B cell (primary cell): ENCODE measurements around the gene PRAC2. TPM values are rescaled to one million over a fixed set of nuclear protein-coding genes. Genes with fewer than 3 reads are reported as not detected.

Experiments used
- ATAC-seq: fragments of 200-7000 bp; cut with Tn5 transposase; one replicate; pipeline ENCODE4 v1.10.0; 2021; ENCODE audit warnings: low read depth, mild to moderate bottlenecking, moderate number of reproducible peaks, moderate library complexity
- CTCF ChIA-PET: fragments of 350-600 bp; sonication (Branson Sonifier 250); formaldehyde crosslinking; loops from one replicate; lab custom pipeline; 2021; ENCODE audit warnings: antibody characterized with exemption, inconsistent platforms; lab: Charles Lee
- POLR2A ChIA-PET: fragments of 350-600 bp; sonication (Branson Sonifier 250); formaldehyde crosslinking; loops from one replicate; lab custom pipeline; 2021; ENCODE audit warnings: antibody characterized with exemption; lab: Charles Lee
- DNase-seq: peaks from one replicate; pipeline ENCODE4 v3.0.0; 2013
- H2AFZ ChIP-seq: 2 replicates; pipeline ENCODE4 v1.6.1; 2012; ENCODE audit warnings: mild to moderate bottlenecking, low read depth, low read length; ENCODE audit not compliant: insufficient read depth, poor library complexity, severe bottlenecking
- H3K27ac ChIP-seq, 2 donors: 1 replicate in 1 of 2; 2 replicates in 1 of 2; pipeline ENCODE4 v1.5.1; 2012 to 2013; ENCODE audit warnings: low read length in 2 of 2, mild to moderate bottlenecking in 2 of 2, moderate library complexity in 1 of 2
- H3K27me3 ChIP-seq, 4 experiments: fragments of 200-600 bp in 1 of 4; sonication (generic) in 1 of 4; replicated peaks in 1 of 4; 1 replicate in 2 of 4; 2 replicates in 2 of 4; pipeline versions ENCODE4 v1.6.1 to v1.7.0; 2013 to 2016; ENCODE audit warnings: low read length in 3 of 4, mild to moderate bottlenecking in 2 of 4, mixed read lengths in 1 of 4, moderate library complexity in 1 of 4; ENCODE audit not compliant: insufficient read depth in 4 of 4, control insufficient read depth in 3 of 4; ENCODE audit errors: control extremely low read depth in 1 of 4
- H3K36me3 ChIP-seq, 2 experiments: replicated peaks in 1 of 2; 1 replicate in 1 of 2; 2 replicates in 1 of 2; pipeline versions ENCODE4 v1.6.1 to v1.7.1; 2013; ENCODE audit warnings: low read length in 1 of 2; ENCODE audit not compliant: insufficient read depth in 2 of 2, control insufficient read depth in 1 of 2; ENCODE audit errors: control extremely low read depth in 1 of 2, extremely low read depth in 1 of 2
- H3K4me1 ChIP-seq, 2 donors: fragments of 200-600 bp in 1 of 2; sonication (generic) in 1 of 2; 1 replicate in 1 of 2; 2 replicates in 1 of 2; pipeline versions ENCODE4 v1.5.1 to v1.6.1; 2013 to 2017; ENCODE audit warnings: low read length in 2 of 2; ENCODE audit not compliant: control insufficient read depth in 2 of 2, insufficient read depth in 2 of 2
- H3K4me2 ChIP-seq: replicated peaks from 2 replicates; pipeline ENCODE3; 2012; ENCODE audit warnings: mild to moderate bottlenecking, low read depth, low read length; ENCODE audit not compliant: poor library complexity, severe bottlenecking
- H3K4me3 ChIP-seq, 5 experiments: fragments of 200-600 bp in 1 of 5; sonication (generic) in 1 of 5; 1 replicate in 3 of 5; 2 replicates in 2 of 5; pipeline versions ENCODE4 v1.5.1 to v1.7.0; 2011 to 2016; ENCODE audit warnings: low read length in 4 of 5, mild to moderate bottlenecking in 4 of 5, low read depth in 2 of 5, control low read depth in 1 of 5, moderate library complexity in 1 of 5; ENCODE audit not compliant: insufficient read depth in 1 of 5; ENCODE audit errors: control extremely low read depth in 1 of 5, extremely low read depth in 1 of 5
- H3K79me2 ChIP-seq: fragments of 200-600 bp; sonication (generic); one replicate; pipeline ENCODE4 v1.6.0; 2016; ENCODE audit warnings: low read length; ENCODE audit not compliant: control insufficient read depth, insufficient read depth
- H3K9ac ChIP-seq: fragments of 200-600 bp; sonication (generic); 2 replicates; pipeline ENCODE4 v1.6.1; 2017; ENCODE audit warnings: mild to moderate bottlenecking, low read length, moderate library complexity
- H3K9me3 ChIP-seq, 3 donors: one replicate each; pipeline versions ENCODE4 v1.6.1 to v1.7.1; 2013; ENCODE audit warnings: low read length in 2 of 3; ENCODE audit not compliant: control insufficient read depth in 2 of 3, insufficient read depth in 1 of 3; ENCODE audit errors: control extremely low read depth in 1 of 3
- H4K20me1 ChIP-seq: 2 replicates; pipeline ENCODE4 v1.6.0; 2012; ENCODE audit warnings: mild to moderate bottlenecking, low read length; ENCODE audit not compliant: insufficient read depth, control insufficient read depth, poor library complexity, severe bottlenecking
- H3K27ac Mint-ChIP-seq: one replicate; pipeline ENCODE4 v1.8.0; 2021; ENCODE audit warnings: mixed read lengths
- H3K27me3 Mint-ChIP-seq: one replicate; pipeline ENCODE4 v1.8.0; 2021; ENCODE audit warnings: mixed read lengths
- H3K4me1 Mint-ChIP-seq: one replicate; pipeline ENCODE4 v1.8.0; 2021; ENCODE audit warnings: mixed read lengths
- H3K4me3 Mint-ChIP-seq: one replicate; pipeline ENCODE4 v1.8.0; 2021; ENCODE audit warnings: mixed read lengths
- H3K9me3 Mint-ChIP-seq: one replicate; pipeline ENCODE4 v1.8.0; 2022; ENCODE audit warnings: mixed read lengths; ENCODE audit not compliant: insufficient read depth
- CTCF ChIP-seq: fragments of 200-600 bp; IDR thresholded peaks from one replicate; pipeline ENCODE4 v1.8.0; 2022; ENCODE audit warnings: antibody characterized with exemption, mild to moderate bottlenecking
- EZH2 ChIP-seq: IDR thresholded peaks from 2 replicates; pipeline ENCODE4 v1.6.1; 2012; ENCODE audit warnings: borderline replicate concordance, low read depth, mild to moderate bottlenecking, moderate library complexity, low read length; ENCODE audit not compliant: insufficient read depth, poor library complexity, severe bottlenecking
- WGBS: methylation state at CpG from one replicate; pipeline ENCODE4 v1.1.5; 2013; ENCODE audit warnings: missing lambda C conversion rate; ENCODE audit not compliant: insufficient coverage; 5-methylcytosine and 5-hydroxymethylcytosine counted together
- intact Hi-C: fragments of 100-400 bp; cut with micrococcal nuclease; formaldehyde crosslinking; loops from one replicate; pipeline ENCODE4 v1.10.0; 2022
- polyA plus RNA-seq: library from polyadenylated mRNA; depleted of rRNA; stranded (reverse); fragments of >200 nt; gene quantifications from 2 replicates; pipeline ENCODE4 v1.2.3, GENCODE V29; 2012
- small RNA-seq: library from RNA; depleted of rRNA; stranded (forward); fragments of <200 nt; gene quantifications from one replicate; pipeline ENCODE3, GENCODE V24; 2012; ENCODE audit warnings: low replicate concordance, low read depth; ENCODE audit not compliant: insufficient read length
- total RNA-seq, 2 donors: library from RNA; stranded (reverse); fragments of 120-200 nt in 1 of 2; gene quantifications; 1 replicate in 1 of 2; 2 replicates in 1 of 2; pipeline versions ENCODE4 v1.2.3 to v1.2.4, GENCODE V29; 2013 to 2022

PRAC2 gene
- total and polyA plus RNA-seq, 2 donors (not counting 1 experiment from before 2014, with no cell fraction given), result not detected

- no peak overlapping the region for H2AFZ ChIP-seq
- ATAC-seq (no peak), DNase-seq (no peak)
- 3% methylated on average over 3 of the region's 3 CpGs for WGBS
- intact Hi-C loops, result no loop called here
- Mint-ChIP-seq H3K4me1 (no peaks in the 10 kb centered on the region), H3K9me3 (peaks cover 3% of the 10 kb centered on the region), H3K27me3 (peaks cover 40% of the 10 kb centered on the region), H3K27ac (no peak overlapping the region), H3K4me3 (no peak overlapping the region)
- H4K20me1 ChIP-seq, result no peaks in the 10 kb centered on the region
- no peaks in the 10 kb centered on the region for H3K36me3 ChIP-seq
- H3K4me2 ChIP-seq, result no peak overlapping the region
- no peak for TF ChIP-seq EZH2
- POLR2A ChIA-PET, result no interaction called here
- no peaks in the 10 kb centered on the region for H3K79me2 ChIP-seq
- CTCF ChIA-PET, result no interaction called here
- no peak overlapping the region for H3K9ac ChIP-seq
- H3K9me3 ChIP-seq, result no peaks in the 10 kb centered on the region
- no peaks in the 10 kb centered on the region for H3K4me1 ChIP-seq
- H3K27ac ChIP-seq, result no peak overlapping the region
- no peak overlapping the region for H3K4me3 ChIP-seq
- peaks cover 0 to 8% (median 3%) of the 10 kb centered on the region in 4 experiments for H3K27me3 ChIP-seq
Measured at GRCh38 chr17:48770954-48771353, 48.0 kb downstream of the PRAC2 start.

GRCh38 chr17:48773245-48773644 is 50.3 kb downstream of the PRAC2 start:
- Mint-ChIP-seq H3K4me3 (no peak overlapping the region), H3K9me3 (peaks cover 3% of the 10 kb centered on the region), H3K4me1 (no peaks in the 10 kb centered on the region), H3K27ac (no peak overlapping the region), H3K27me3 (peaks cover 35% of the 10 kb centered on the region)
- no peak overlapping the region for H3K4me2 ChIP-seq
- TF ChIP-seq CTCF (no peak), EZH2 (no peak)
- ChIA-PET POLR2A (no interaction called here), CTCF (no interaction called here)
- ATAC-seq, result no peak
- H3K79me2 ChIP-seq, result no peaks in the 10 kb centered on the region
- H3K4me1 ChIP-seq, result no peaks in the 10 kb centered on the region
- H3K27me3 ChIP-seq, result peaks cover 0 to 8% (median 3%) of the 10 kb centered on the region in 4 experiments
- no peak overlapping the region for H2AFZ ChIP-seq
- intact Hi-C loops, result no loop called here
- H3K4me3 ChIP-seq, result no peak overlapping the region
- no peak overlapping the region for H3K9ac ChIP-seq
- WGBS, result 90% methylated on average over 2 of the region's 3 CpGs
- H3K27ac ChIP-seq, result no peak overlapping the region
- no peaks in the 10 kb centered on the region for H3K9me3 ChIP-seq
- H3K36me3 ChIP-seq, result no peaks in the 10 kb centered on the region
- no peak for DNase-seq
- H4K20me1 ChIP-seq, result no peaks in the 10 kb centered on the region

Small RNAs within 50 kb of the gene (small RNA-seq; reads per million reads assigned to genes)
- gene AC091179.2 (not detected), gene COX6B1P2 (not detected), gene MIR3185 (not detected), gene RF02132 (not detected), gene RF02133 (not detected), gene RN7SL125P (not detected)

Other genes with a start within 250 kb of the PRAC2 start
- gene HOXB1, start 192.2 kb upstream of the PRAC2 start, total RNA-seq, result not detected in 2 replicates
- not detected in 2 replicates for gene HOXB1, start 192.2 kb upstream of the PRAC2 start, polyA plus RNA-seq
- gene HOXB2, start 178.1 kb upstream of the PRAC2 start, total RNA-seq, result 6.1 and 8.1 TPM in 2 replicates
- gene HOXB2, start 178.1 kb upstream of the PRAC2 start, polyA plus RNA-seq, result 3.1 and 9.2 TPM in 2 replicates
- 1.5 and 1.7 TPM in 2 replicates for gene HOXB4, start 144.8 kb upstream of the PRAC2 start, total RNA-seq
- 0.32 and 0.85 TPM in 2 replicates for gene HOXB4, start 144.8 kb upstream of the PRAC2 start, polyA plus RNA-seq
- gene HOXB3, start 132.9 kb upstream of the PRAC2 start, total RNA-seq, result 3.4 and 4.0 TPM in 2 replicates
- 1.4 and 3.0 TPM in 2 replicates for gene HOXB3, start 132.9 kb upstream of the PRAC2 start, polyA plus RNA-seq
- gene HOXB5, start 129.4 kb upstream of the PRAC2 start, total RNA-seq, result not detected in 2 replicates
- gene HOXB5, start 129.4 kb upstream of the PRAC2 start, polyA plus RNA-seq, result not detected in 2 replicates
- gene HOXB6, start 118.2 kb upstream of the PRAC2 start, total RNA-seq, result not detected in 2 replicates
- gene HOXB6, start 118.2 kb upstream of the PRAC2 start, polyA plus RNA-seq, result 0.10 TPM in 1 of 2 replicates, not detected in the other
- 0.36 and 1.3 TPM in 2 replicates for gene HOXB7, start 112.2 kb upstream of the PRAC2 start, total RNA-seq
- gene HOXB7, start 112.2 kb upstream of the PRAC2 start, polyA plus RNA-seq, result 0.25 TPM in 1 of 2 replicates, not detected in the other
- not detected in 2 replicates for gene HOXB8, start 107.9 kb upstream of the PRAC2 start, total RNA-seq
- not detected in 2 replicates for gene HOXB8, start 107.9 kb upstream of the PRAC2 start, polyA plus RNA-seq
- gene HOXB9, start 96.8 kb upstream of the PRAC2 start, total RNA-seq, result not detected in 2 replicates
- gene HOXB9, start 96.8 kb upstream of the PRAC2 start, polyA plus RNA-seq, result 0.04 and 0.07 TPM in 2 replicates
- gene PRAC1, start 667 bp upstream of the PRAC2 start, total RNA-seq, result not detected in 2 replicates
- gene PRAC1, start 667 bp upstream of the PRAC2 start, polyA plus RNA-seq, result not detected in 2 replicates
- gene HOXB13, start 5.6 kb downstream of the PRAC2 start, total RNA-seq, result not detected in 2 replicates
- gene HOXB13, start 5.6 kb downstream of the PRAC2 start, polyA plus RNA-seq, result not detected in 2 replicates
- not detected in 2 replicates for gene TTLL6, start 94.0 kb downstream of the PRAC2 start, total RNA-seq
- gene TTLL6, start 94.0 kb downstream of the PRAC2 start, polyA plus RNA-seq, result not detected in 2 replicates
- 139 and 148 TPM in 2 replicates for gene CALCOCO2, start 107.8 kb downstream of the PRAC2 start, total RNA-seq
- gene CALCOCO2, start 107.8 kb downstream of the PRAC2 start, polyA plus RNA-seq, result 49.6 and 50.1 TPM in 2 replicates
- 39.8 and 40.8 TPM in 2 replicates for gene ATP5MC1, start 169.6 kb downstream of the PRAC2 start, total RNA-seq
- gene ATP5MC1, start 169.6 kb downstream of the PRAC2 start, polyA plus RNA-seq, result 104 and 209 TPM in 2 replicates
- 121 and 122 TPM in 2 replicates for gene UBE2Z, start 185.2 kb downstream of the PRAC2 start, total RNA-seq
- 56.2 and 87.1 TPM in 2 replicates for gene UBE2Z, start 185.2 kb downstream of the PRAC2 start, polyA plus RNA-seq
- gene SNF8, start 221.7 kb downstream of the PRAC2 start, total RNA-seq, result 77.5 and 81.9 TPM in 2 replicates
- 90.2 and 94.6 TPM in 2 replicates for gene SNF8, start 221.7 kb downstream of the PRAC2 start, polyA plus RNA-seq
- not detected in 2 replicates for gene GIP, start 245.4 kb downstream of the PRAC2 start, total RNA-seq
- not detected in 2 replicates for gene GIP, start 245.4 kb downstream of the PRAC2 start, polyA plus RNA-seq